Lower leg skin (tissue), 3 donors: Measurements from ENCODE around the gene AIDA.

ENCODE experiments used
- POLR2A ChIP-seq, 2 donors: fragments of 450-650 bp; IDR thresholded peaks; one replicate each; pipeline ENCODE4 v1.6.1; 2016 to 2017; ENCODE audit warnings: antibody characterized with exemption in 2 of 2, mild to moderate bottlenecking in 1 of 2, moderate library complexity in 1 of 2
- TF ChIP-seq, protein P1 (sequence below), 3 donors: fragments of 450-650 bp; IDR thresholded peaks; one replicate each; pipeline ENCODE4 v1.5.1; 2016; ENCODE audit warnings: antibody characterized with exemption in 3 of 3, mild to moderate bottlenecking in 3 of 3, moderate library complexity in 2 of 3

DNA sequence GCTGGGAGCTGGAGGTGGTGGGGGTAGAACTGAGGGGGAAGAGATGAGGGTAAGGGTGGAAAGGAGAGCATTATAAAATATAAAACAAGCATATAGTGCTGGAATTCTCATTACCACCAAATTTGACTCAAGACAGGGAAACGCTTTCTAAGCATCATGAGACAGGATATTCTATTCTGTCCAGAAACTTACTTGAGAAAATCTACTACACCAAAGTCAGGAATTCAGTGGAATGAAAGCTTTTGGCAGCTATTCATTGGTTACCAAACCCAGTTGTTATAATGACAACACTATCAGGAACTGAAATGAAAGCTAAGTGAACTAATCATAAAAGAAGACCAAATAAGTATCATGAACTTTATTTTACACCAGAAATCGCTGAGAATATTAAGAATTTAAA lies 14.5 kb downstream of the AIDA start:
- TF ChIP-seq, protein P1, sequence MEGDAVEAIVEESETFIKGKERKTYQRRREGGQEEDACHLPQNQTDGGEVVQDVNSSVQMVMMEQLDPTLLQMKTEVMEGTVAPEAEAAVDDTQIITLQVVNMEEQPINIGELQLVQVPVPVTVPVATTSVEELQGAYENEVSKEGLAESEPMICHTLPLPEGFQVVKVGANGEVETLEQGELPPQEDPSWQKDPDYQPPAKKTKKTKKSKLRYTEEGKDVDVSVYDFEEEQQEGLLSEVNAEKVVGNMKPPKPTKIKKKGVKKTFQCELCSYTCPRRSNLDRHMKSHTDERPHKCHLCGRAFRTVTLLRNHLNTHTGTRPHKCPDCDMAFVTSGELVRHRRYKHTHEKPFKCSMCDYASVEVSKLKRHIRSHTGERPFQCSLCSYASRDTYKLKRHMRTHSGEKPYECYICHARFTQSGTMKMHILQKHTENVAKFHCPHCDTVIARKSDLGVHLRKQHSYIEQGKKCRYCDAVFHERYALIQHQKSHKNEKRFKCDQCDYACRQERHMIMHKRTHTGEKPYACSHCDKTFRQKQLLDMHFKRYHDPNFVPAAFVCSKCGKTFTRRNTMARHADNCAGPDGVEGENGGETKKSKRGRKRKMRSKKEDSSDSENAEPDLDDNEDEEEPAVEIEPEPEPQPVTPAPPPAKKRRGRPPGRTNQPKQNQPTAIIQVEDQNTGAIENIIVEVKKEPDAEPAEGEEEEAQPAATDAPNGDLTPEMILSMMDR (IDR thresholded peaks at IDR 0.05) = no peak
- TF ChIP-seq POLR2A (IDR thresholded peaks at IDR 0.05) = no peak
